22Rv1 (cell line): ENCODE data around the gene HOXB2.

Experiments
- ZFX ChIP-seq: fragments of 450-650 bp; IDR thresholded peaks from 2 replicates; pipeline ENCODE4 v1.6.1; 2017; ENCODE audit warnings: antibody characterized with exemption, borderline replicate concordance
- TF ChIP-seq, protein P1 (sequence below): fragments of 450-650 bp; IDR thresholded peaks from 2 replicates; pipeline ENCODE4 v1.5.1; 2017; ENCODE audit warnings: mild to moderate bottlenecking

GRCh38 chr17:48579760-48580554 lies 35.0 kb upstream of the HOXB2 start:
- TF ChIP-seq, protein P1, sequence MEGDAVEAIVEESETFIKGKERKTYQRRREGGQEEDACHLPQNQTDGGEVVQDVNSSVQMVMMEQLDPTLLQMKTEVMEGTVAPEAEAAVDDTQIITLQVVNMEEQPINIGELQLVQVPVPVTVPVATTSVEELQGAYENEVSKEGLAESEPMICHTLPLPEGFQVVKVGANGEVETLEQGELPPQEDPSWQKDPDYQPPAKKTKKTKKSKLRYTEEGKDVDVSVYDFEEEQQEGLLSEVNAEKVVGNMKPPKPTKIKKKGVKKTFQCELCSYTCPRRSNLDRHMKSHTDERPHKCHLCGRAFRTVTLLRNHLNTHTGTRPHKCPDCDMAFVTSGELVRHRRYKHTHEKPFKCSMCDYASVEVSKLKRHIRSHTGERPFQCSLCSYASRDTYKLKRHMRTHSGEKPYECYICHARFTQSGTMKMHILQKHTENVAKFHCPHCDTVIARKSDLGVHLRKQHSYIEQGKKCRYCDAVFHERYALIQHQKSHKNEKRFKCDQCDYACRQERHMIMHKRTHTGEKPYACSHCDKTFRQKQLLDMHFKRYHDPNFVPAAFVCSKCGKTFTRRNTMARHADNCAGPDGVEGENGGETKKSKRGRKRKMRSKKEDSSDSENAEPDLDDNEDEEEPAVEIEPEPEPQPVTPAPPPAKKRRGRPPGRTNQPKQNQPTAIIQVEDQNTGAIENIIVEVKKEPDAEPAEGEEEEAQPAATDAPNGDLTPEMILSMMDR, result no peak
- no peak for TF ChIP-seq ZFX
